Measurements from ENCODE around the gene CSDE1.

DNA sequence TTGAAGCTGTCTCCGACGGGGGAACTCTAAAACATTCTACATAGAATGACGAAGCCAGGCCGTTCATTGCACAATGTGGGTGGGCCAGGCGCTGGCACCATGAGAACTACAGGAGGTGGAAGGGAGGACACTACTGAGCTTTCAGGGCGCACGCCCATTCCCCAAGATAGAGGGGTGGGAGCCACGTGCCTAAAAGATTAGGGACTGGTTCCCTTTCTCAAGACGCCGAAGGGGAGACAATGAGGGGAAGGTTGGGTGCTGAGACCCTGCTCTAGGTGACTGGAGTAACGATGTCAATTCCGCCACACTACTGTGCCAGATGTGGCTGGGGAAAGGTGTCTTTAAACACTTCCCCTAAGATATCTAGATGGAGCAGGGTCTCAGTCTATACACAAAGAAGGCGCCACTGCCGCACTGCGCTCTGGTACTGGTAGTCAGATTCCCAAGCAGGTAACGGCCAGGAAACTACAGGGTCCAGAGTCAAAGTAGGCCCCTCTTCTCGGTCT, 782 bp downstream of the CSDE1 start:
- TF ChIP-seq POLR2A (IDR thresholded peaks at IDR 0.05; ENCODE audit: low read depth, low read length) (no peak), TAF1 (IDR thresholded peaks at IDR 0.05; ENCODE audit: low read depth, low read length) (no peak), POLR2AphosphoS5 (IDR thresholded peaks at IDR 0.05; ENCODE audit: low read depth, low read length) (no peak), SPI1 (IDR thresholded peaks at IDR 0.05; ENCODE audit: low read depth, low read length) (no peak), POU2F2 (IDR thresholded peaks at IDR 0.05; ENCODE audit: low read depth, low read length) (no peak)

Data from GM12891 (cell line).